Inferior parietal cortex (tissue), 1 donor: ENCODE measurements around the gene TIPIN.
"Not testable (repeated sequence)": the region's sequence is repeated elsewhere in the genome, so short reads cannot be mapped to it uniquely, and the experiment has no call there.

Source experiments
- DNase-seq: peaks from one replicate; pipeline ENCODE4 v3.0.0-alpha.2; 2016; ENCODE audit errors: extremely low spot score

Gene TIPIN, protein sequence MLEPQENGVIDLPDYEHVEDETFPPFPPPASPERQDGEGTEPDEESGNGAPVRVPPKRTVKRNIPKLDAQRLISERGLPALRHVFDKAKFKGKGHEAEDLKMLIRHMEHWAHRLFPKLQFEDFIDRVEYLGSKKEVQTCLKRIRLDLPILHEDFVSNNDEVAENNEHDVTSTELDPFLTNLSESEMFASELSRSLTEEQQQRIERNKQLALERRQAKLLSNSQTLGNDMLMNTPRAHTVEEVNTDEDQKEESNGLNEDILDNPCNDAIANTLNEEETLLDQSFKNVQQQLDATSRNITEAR

GRCh38 chr15:66356359-66357236 is at the start of gene TIPIN:
Gene TIPIN, minus strand, starts transcription at chr15:66356685. Its CDS starts 3,738 bp downstream, at chr15:66352947.
- peak; percentile 85 for DNase-seq

GRCh38 chr15:66405615-66406014 is 49.1 kb upstream of the TIPIN start:
- no peak for DNase-seq

GRCh38 chr15:66405007-66405406 is 48.5 kb upstream of the TIPIN start:
- DNase-seq: no peak

- DNase-seq: no peak
Measured at GRCh38 chr15:66404532-66404931, 48.0 kb upstream of the TIPIN start.

DNA sequence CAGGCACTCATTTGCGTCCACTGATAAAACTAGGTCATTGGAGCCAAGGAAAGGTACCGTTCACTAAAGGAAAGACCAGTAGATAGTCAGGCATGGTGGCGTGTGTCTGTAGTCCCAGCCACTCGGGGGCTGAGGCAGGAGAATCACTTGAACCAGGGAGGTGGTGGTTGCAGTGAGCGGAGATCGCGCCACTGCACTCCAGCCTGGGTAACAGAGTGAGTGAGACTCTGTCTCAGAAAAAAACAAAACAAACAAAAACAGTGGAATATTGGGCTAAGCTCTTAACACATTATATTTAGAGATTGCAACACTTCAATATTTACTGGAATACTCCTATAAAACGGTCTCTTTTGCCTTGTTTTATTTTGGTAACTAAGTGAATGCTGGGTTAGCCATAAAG is 47.6 kb upstream of the TIPIN start:
- DNase-seq: no peak

GRCh38 chr15:66403323-66403722 is 46.8 kb upstream of the TIPIN start:
- DNase-seq: no peak

DNA sequence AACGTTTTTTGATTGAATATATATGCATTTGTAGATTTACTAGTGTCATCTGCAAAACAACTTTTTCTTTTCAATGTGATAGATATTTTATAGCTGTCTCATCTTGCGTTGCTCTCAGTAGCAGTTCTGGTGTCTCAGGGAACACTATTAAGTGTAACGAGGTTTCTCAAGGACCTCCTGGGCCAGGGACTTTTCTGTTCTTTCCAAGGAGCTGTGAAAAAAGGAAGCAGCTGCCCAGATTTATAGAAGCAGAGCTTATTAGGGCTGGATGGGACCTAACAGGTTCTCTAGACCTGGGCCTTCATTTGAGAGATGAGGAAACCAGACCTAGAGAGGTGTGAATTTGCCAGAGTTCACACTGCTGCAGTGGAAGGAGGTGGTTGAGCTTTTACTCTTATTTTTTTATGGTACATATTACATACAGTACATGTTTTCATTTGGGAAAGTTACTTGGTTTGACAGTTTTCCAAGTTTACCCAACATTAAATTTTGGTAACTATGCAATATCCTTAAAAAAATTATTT is 46.3 kb upstream of the TIPIN start:
- DNase-seq: no peak

DNA sequence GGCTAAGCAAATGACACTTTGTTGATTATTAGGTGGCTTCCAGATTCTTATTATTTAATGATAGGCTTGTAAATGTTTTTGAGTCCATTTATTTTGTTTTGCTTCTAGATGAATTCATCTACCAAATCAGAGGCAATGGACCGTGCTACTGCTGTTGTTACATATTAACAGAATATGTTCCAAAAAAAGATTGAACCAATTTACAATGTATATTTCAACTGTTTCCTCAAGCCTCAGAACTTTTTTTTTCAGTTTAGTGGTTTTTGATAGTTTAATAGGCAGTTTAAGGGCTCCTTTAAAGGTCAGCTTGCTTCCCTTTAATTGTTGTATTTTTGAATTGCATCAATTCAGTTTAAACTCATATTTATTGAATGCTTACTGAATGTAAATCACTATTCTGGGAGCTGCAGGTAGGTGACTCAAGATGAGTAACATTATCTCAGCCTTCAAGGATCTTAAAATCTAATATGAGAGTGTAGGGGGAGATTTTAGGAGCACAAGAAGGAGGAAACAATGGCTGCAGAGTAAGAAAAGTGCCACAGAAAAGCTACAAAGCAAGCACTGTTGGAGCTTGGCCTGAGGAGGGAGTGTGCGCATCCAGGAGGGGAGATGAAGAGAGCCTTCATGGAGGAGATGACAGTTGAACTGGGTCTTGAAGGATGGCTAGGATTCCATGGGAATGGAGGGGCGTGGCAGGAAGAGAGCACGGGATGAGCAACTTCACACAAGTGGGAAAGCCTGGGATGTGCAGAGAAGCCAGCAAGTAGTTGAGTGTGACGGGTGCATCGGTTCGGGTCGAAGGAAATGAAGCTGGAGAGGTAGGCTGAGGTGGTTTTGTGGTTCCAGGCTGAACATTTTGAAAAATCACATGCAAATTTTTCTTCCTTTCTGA is 44.9 kb upstream of the TIPIN start:
- DNase-seq: no peak

- DNase-seq: no peak
Measured at GRCh38 chr15:66400351-66400774, 43.9 kb upstream of the TIPIN start.

DNA sequence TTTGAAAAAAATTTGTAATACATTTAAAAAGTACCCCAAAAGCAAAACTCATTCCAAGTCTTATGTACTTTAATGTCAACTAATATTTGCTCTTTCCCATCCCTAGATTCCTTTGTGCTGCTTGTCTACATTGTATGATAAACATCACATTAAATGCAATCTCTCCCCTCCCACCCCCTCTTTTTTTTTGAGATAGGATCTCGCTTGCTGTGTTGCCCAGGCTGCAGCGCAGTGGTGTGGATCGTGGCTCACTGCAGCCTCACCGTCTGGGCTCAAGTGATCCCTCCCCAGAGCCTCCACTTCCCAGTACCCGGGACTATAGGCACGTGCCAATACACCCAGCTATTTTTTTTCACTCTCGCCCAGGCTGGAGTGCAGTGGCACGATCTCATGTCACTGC is 42.8 kb upstream of the TIPIN start:
- DNase-seq: no peak

DNA sequence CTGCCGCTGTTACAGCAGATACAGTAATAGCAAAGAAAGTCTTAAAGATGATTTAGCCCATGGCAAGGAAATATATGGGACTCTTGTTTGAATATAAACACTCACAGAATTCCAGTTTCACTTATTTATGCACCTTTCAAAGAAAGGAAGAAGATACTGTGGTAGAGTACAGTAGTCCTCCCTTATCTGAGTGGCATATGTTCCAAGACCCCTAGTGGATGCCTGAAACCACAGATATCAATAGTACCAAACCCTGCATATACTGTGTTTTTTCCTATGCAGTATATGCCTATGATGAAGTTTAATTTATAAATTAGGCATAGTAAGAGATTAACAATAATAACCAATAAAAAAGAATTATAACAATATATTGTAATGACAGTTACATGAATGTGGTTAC is 38.4 kb upstream of the TIPIN start:
- DNase-seq: no peak

- DNase-seq: no peak
Measured at GRCh38 chr15:66394472-66394871, 38.0 kb upstream of the TIPIN start.

GRCh38 chr15:66393037-66393436 is 36.6 kb upstream of the TIPIN start:
- DNase-seq: not testable (repeated sequence)

DNA sequence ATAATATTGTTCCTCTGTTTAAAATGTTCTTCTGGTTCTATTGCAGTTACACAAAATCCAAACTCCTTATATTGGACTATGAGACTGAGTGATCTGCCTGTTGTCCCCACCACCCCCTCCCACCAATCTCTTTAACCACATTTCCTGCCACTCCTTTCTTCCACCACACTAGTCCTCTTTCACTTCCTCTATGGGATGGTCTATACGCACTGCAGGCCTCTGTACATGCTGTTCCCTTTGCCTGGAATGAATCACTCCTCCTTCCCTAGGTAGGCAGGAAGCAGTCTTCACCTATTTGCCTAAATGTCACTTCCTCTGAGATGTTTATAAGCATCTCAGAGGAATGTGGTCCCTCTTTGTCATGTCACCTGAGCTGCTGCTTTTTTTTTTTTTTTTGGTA is 34.2 kb upstream of the TIPIN start:
- DNase-seq: no peak

DNA sequence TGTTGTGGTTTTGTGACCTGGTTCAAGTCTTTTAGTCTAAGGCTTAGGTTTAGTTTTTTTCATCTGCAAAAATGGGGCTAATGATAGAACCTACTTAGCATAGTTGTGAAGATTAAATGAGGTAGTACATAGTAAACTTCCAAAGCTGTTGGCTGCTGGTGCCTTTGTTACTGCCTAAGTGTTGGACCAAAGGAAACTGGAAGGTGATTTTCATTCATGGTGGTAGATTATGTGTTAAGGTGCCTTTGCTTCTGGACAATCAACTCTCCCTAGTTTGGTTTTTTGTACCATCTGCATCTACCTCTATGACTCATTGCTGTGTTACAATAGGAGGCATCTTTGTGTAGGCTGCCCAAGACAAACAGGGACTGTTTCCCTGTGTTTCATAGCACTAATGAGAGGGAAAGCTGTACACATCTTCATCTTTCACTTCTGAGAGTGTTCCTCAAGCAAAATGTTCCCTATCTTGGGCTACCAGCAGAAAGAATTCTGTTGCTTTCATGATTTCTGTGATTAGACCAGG is 33.4 kb upstream of the TIPIN start:
- no peak for DNase-seq

- no peak for DNase-seq
Measured at GRCh38 chr15:66389098-66389858, 32.8 kb upstream of the TIPIN start.

GRCh38 chr15:66388576-66388975 is 32.1 kb upstream of the TIPIN start:
- DNase-seq: no peak

DNA sequence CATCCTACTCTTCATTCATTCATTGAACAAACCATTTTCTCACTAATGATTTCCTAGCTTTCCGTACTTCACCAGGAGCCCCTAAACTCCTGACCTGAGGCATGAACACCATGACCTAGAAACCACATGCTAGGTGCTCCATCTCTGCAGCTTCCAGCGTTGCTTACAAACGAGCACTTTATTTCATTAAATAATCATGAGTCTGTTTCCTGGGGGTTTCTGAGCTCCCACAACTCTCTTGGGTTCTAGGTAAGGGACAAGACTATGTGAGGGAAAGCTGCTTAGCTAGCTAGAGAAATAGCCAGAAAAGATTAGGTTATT is 31.5 kb upstream of the TIPIN start:
- no peak for DNase-seq

GRCh38 chr15:66387163-66388042 is 30.9 kb upstream of the TIPIN start:
- no peak for DNase-seq
